ENCODE results near the gene SV2B. TPM values are rescaled to one million over a fixed set of nuclear protein-coding genes. Genes with fewer than 3 reads are reported as not detected.

SV2B gene
- total RNA-seq, 2 donors from 2014 or later: 6.5 to 8.8 TPM

- Histone ChIP-seq H3K9me3 (ENCODE audit: control insufficient read depth, low read length) (no peaks in the 10 kb centered on the region), H3K36me3 (ENCODE audit: control insufficient read depth, insufficient read depth, low read length) (no peaks in the 10 kb centered on the region), H3K4me3 (ENCODE audit: low read length) (no peak overlapping the region), H3K27me3 (ENCODE audit: control insufficient read depth, insufficient read depth, low read length, poor library complexity, severe bottlenecking) (peaks cover 96% of the 10 kb centered on the region), H3K9ac (ENCODE audit: extremely low read depth, low read length, poor library complexity, severe bottlenecking) (no peak overlapping the region), H3K4me1 (ENCODE audit: control insufficient read depth, insufficient read depth, low read length) (peaks cover 6% of the 10 kb centered on the region), H3K27ac (ENCODE audit: low read depth, low read length) (no peak overlapping the region)
- no peak for DNase-seq
- Mint-ChIP-seq H3K9me3 (no peaks in the 10 kb centered on the region), H3K4me3 (no peak overlapping the region), H3K27me3 (ENCODE audit: insufficient read depth) (peaks cover 89% of the 10 kb centered on the region), H3K27ac (no peak overlapping the region), H3K36me3 (ENCODE audit: low read depth) (no peaks in the 10 kb centered on the region), H3K4me1 (peaks cover 18% of the 10 kb centered on the region)
- 92 to 95% methylated on average over 1 of the region's 1 CpG for WGBS, 2 experiments (ENCODE audit: insufficient coverage in 1 of 2, insufficient read length in 1 of 2)
- no peak for TF ChIP-seq CTCF (conservative IDR thresholded peaks at IDR 0.05)
Measured at GRCh38 chr15:91104111-91104510, 4.1 kb downstream of the SV2B start.

GRCh38 chr15:91108421-91108820, 8.4 kb downstream of the SV2B start:
- Mint-ChIP-seq H3K27me3 (ENCODE audit: insufficient read depth) (peaks cover 85% of the 10 kb centered on the region), H3K4me3 (no peak overlapping the region), H3K27ac (no peak overlapping the region), H3K4me1 (peaks cover 3% of the 10 kb centered on the region), H3K36me3 (ENCODE audit: low read depth) (no peaks in the 10 kb centered on the region), H3K9me3 (no peaks in the 10 kb centered on the region)
- H3K9me3 ChIP-seq (ENCODE audit: control insufficient read depth, low read length): no peaks in the 10 kb centered on the region
- H3K9ac ChIP-seq (ENCODE audit: extremely low read depth, low read length, poor library complexity, severe bottlenecking): no peak overlapping the region
- no peaks in the 10 kb centered on the region for H3K36me3 ChIP-seq (ENCODE audit: control insufficient read depth, insufficient read depth, low read length)
- H3K4me1 ChIP-seq (ENCODE audit: control insufficient read depth, insufficient read depth, low read length): no peaks in the 10 kb centered on the region
- no peak for DNase-seq
- H3K4me3 ChIP-seq (ENCODE audit: low read length): no peak overlapping the region
- H3K27me3 ChIP-seq (ENCODE audit: control insufficient read depth, insufficient read depth, low read length, poor library complexity, severe bottlenecking): peaks cover 96% of the 10 kb centered on the region
- 96 to 100% methylated on average over 3 to 4 of the region's 4 CpGs for WGBS, 2 experiments (ENCODE audit: insufficient coverage in 1 of 2, insufficient read length in 1 of 2)
- no peak for TF ChIP-seq CTCF (conservative IDR thresholded peaks at IDR 0.05)
- no peak overlapping the region for H3K27ac ChIP-seq (ENCODE audit: low read depth, low read length)

GRCh38 chr15:91109885-91110284, 9.8 kb downstream of the SV2B start:
- H3K27me3 ChIP-seq (ENCODE audit: control insufficient read depth, insufficient read depth, low read length, poor library complexity, severe bottlenecking): peaks cover 87% of the 10 kb centered on the region
- H3K4me3 ChIP-seq (ENCODE audit: low read length): no peak overlapping the region
- 94% methylated on average over 5 to 6 of the region's 6 CpGs for WGBS, 2 experiments (ENCODE audit: insufficient coverage in 1 of 2, insufficient read length in 1 of 2)
- Mint-ChIP-seq H3K9me3 (no peaks in the 10 kb centered on the region), H3K4me3 (no peak overlapping the region), H3K4me1 (peaks cover 7% of the 10 kb centered on the region), H3K27ac (no peak overlapping the region), H3K36me3 (ENCODE audit: low read depth) (no peaks in the 10 kb centered on the region), H3K27me3 (ENCODE audit: insufficient read depth) (peaks cover 74% of the 10 kb centered on the region)
- H3K27ac ChIP-seq (ENCODE audit: low read depth, low read length): no peak overlapping the region
- H3K4me1 ChIP-seq (ENCODE audit: control insufficient read depth, insufficient read depth, low read length): peaks cover 2% of the 10 kb centered on the region
- TF ChIP-seq CTCF (conservative IDR thresholded peaks at IDR 0.05): no peak
- no peak for DNase-seq
- H3K9ac ChIP-seq (ENCODE audit: extremely low read depth, low read length, poor library complexity, severe bottlenecking): no peak overlapping the region
- H3K36me3 ChIP-seq (ENCODE audit: control insufficient read depth, insufficient read depth, low read length): no peaks in the 10 kb centered on the region
- H3K9me3 ChIP-seq (ENCODE audit: control insufficient read depth, low read length): no peaks in the 10 kb centered on the region
